ENCODE measurements around the gene FOSL2. TPM values are rescaled to one million over a fixed set of nuclear protein-coding genes. Genes with fewer than 3 reads are reported as not detected.

Gene FOSL2
- total RNA-seq, 1 experiment from 2014 or later: 34.2 TPM

- no peak overlapping the region for H2AFZ ChIP-seq (ENCODE audit: low read length)
- intact Hi-C loops (cut with micrococcal nuclease): loop anchor here (2.0 kb wide), 1 partner anchor 15 kb away; no protein-coding TSS in a partner anchor
- H3K36me3 ChIP-seq (ENCODE audit: low read depth, low read length): no peaks in the 10 kb centered on the region
- H4K20me1 ChIP-seq (ENCODE audit: low read length): no peaks in the 10 kb centered on the region
- no peaks in the 10 kb centered on the region for H3F3A ChIP-seq (ENCODE audit: low read length, unreplicated experiment)
- H3K9me3 ChIP-seq (ENCODE audit: low read length): no peaks in the 10 kb centered on the region
- BruUV-seq (replicated peaks): no TSS peak
- TF ChIP-seq EZH2phosphoT487 (IDR thresholded peaks at IDR 0.05; ENCODE audit: borderline replicate concordance, low read length) (no peak), EZH2 (IDR thresholded peaks at IDR 0.05; ENCODE audit: low read length, unreplicated experiment) (no peak), CTCF (conservative IDR thresholded peaks at IDR 0.05; ENCODE audit: low read depth, low read length) (no peak)
- no peaks in the 10 kb centered on the region for H3K79me2 ChIP-seq (ENCODE audit: low read length)
- peaks cover 27% of the 10 kb centered on the region for H3K4me1 ChIP-seq (ENCODE audit: insufficient read depth, low read length)
- CTCF ChIA-PET: no interaction called here
- H3K27ac ChIP-seq (ENCODE audit: low read length): no peak overlapping the region
- ATAC-seq (no peak), DNase-seq (no peak)
- no peak overlapping the region for H3K9ac ChIP-seq (ENCODE audit: low read length)
- H3K4me3 ChIP-seq (ENCODE audit: low read length): no peak overlapping the region
- H3K27me3 ChIP-seq (ENCODE audit: low read length): no peaks in the 10 kb centered on the region
- POLR2A ChIA-PET (ENCODE audit: unreplicated experiment): no interaction called here
- no peaks in the 10 kb centered on the region for H3K9me2 ChIP-seq (replicated peaks; ENCODE audit: low read length)
- H3K4me2 ChIP-seq (ENCODE audit: low read length): no peak overlapping the region
Measured at GRCh38 chr2:28375742-28376631, 16.7 kb upstream of the FOSL2 start.

GRCh38 chr2:28377195-28377816, 15.4 kb upstream of the FOSL2 start:
- Histone ChIP-seq H3K9ac (ENCODE audit: low read length) (no peak overlapping the region), H3K27ac (ENCODE audit: low read length) (no peak overlapping the region), H3F3A (ENCODE audit: low read length, unreplicated experiment) (no peaks in the 10 kb centered on the region), H3K9me3 (ENCODE audit: low read length) (no peaks in the 10 kb centered on the region), H3K4me1 (ENCODE audit: insufficient read depth, low read length) (peaks cover 24% of the 10 kb centered on the region), H3K4me2 (ENCODE audit: low read length) (no peak overlapping the region), H3K36me3 (ENCODE audit: low read depth, low read length) (no peaks in the 10 kb centered on the region), H3K27me3 (ENCODE audit: low read length) (no peaks in the 10 kb centered on the region), H3K4me3 (ENCODE audit: low read length) (no peak overlapping the region), H3K9me2 (replicated peaks; ENCODE audit: low read length) (no peaks in the 10 kb centered on the region), H2AFZ (ENCODE audit: low read length) (no peak overlapping the region), H4K20me1 (ENCODE audit: low read length) (no peaks in the 10 kb centered on the region), H3K79me2 (ENCODE audit: low read length) (no peaks in the 10 kb centered on the region)
- ATAC-seq (no peak), DNase-seq (no peak)
- intact Hi-C loops (cut with micrococcal nuclease): no loop called here
- POLR2A ChIA-PET (ENCODE audit: unreplicated experiment): no interaction called here
- TF ChIP-seq EZH2 (IDR thresholded peaks at IDR 0.05; ENCODE audit: low read length, unreplicated experiment) (no peak), EZH2phosphoT487 (IDR thresholded peaks at IDR 0.05; ENCODE audit: borderline replicate concordance, low read length) (no peak), CTCF (conservative IDR thresholded peaks at IDR 0.05; ENCODE audit: low read depth, low read length) (no peak)
- no TSS peak for BruUV-seq (replicated peaks)
- CTCF ChIA-PET: no interaction called here

Data from PC-3 (cell line).